ENCODE data around the gene RHCG.

Gene RHCG

GRCh38 chr15:89502867-89503595, 6.6 kb upstream of the RHCG start:
- no peak for DNase-seq

- DNase-seq = no peak
These were observed 5.3 kb upstream of the RHCG start for GRCh38 chr15:89501646-89502045.

DNA sequence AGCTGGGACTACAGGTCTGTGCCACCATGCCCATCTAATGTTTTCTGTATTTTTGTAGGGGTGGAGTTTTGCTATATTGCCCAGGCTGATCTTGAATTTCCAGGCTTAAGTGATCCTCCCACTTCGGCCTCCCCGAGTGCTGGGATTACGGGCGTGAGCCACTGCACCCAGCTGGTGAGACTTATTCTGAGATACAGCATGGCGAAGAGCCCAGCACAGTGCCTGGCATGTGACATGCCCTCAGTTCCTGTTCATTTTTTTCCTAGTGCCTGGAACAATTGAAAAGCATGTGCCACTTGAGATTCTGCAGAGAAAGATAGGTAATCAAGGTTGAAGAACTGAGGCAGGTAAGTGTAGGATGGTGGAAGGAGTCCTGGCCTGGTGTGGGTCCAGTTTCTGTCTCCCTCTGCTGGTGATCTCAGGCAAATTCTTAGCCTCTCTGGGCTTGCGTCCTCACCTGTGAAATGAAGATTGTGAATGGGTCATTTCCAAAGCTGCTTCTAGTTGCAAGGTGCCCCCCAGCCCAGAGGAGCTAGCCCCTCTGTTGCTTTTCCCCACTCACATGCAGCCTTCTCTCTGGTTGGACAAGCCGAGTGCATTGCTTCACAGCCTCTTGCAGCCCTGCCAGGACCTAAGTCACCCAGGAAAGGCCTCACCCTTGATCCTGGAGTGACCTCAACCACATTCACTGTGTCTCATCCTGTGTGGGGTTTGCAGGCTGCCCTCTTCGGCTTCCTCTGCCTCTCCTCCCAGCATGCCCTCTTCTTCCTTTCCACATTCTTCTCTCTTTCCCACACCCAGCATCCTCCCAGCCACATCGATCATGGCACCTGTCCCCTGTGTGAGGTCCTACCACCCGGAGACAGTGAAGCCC, 4.3 kb upstream of the RHCG start:
- DNase-seq = no peak

GRCh38 chr15:89499156-89499555, 2.8 kb upstream of the RHCG start:
- no peak for DNase-seq

DNA sequence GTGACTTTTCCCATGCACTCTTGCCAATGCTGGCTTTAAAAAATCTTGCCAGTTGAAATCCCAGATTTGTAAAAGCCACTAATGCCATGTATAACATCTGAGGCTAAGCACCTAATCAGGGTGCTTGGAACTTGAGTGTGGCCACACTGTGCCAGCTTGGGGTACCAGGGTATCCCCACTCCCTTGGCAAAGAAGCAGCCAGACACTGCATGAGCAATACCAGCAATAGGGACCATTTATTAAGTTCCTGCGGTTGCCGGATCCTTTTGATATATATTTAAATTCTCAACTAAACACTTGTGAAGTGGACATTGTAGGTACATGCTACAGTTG, 2.2 kb upstream of the RHCG start:
- no peak for DNase-seq

DNA sequence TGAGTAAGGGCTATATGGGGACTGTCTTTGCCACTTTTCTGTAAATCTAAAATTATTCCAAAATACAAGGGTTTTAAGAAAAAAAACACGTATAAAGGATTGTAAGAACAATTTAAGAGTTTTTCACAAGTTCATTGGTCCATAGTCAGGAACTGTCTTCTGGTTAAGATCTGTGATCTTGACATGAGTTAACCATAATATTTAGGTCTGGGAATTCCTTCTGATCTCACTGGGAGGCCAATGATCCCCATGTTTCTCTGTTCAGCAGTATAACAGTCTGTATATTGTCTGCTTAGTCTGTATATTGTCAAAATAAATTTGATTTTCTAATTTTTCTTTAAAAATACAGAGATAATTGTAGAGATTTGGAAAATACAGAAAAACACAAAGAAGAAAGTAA, 848 bp upstream of the RHCG start:
- DNase-seq = no peak

GRCh38 chr15:89495638-89496145, 691 bp downstream of the RHCG start:
- DNase-seq = no peak

- DNase-seq = no peak
These were observed 1.3 kb downstream of the RHCG start for GRCh38 chr15:89494941-89495637.

DNA sequence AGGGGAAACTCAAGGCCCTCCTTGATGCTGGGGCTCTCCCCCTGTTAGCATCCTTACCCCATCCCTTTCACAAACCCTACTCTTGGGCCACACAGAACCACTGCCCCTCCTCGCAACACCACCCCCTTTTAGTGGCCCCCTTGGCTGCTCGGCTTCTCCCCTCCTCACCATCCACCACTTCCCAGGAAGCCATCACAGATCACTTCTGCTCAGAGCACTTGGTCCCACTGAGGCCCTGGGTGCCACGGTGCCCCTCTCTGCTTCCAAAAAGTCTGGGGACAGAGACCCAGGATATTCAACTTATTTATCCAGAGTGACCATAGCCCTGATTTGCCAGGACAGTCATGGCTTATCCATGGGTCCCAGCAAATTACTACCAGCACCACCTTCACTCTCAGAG, 2.4 kb downstream of the RHCG start:
- DNase-seq = no peak

- DNase-seq = no peak
These were observed 3.3 kb downstream of the RHCG start for GRCh38 chr15:89492934-89493631.

GRCh38 chr15:89492111-89492641, 4.2 kb downstream of the RHCG start:
- DNase-seq = no peak

DNA sequence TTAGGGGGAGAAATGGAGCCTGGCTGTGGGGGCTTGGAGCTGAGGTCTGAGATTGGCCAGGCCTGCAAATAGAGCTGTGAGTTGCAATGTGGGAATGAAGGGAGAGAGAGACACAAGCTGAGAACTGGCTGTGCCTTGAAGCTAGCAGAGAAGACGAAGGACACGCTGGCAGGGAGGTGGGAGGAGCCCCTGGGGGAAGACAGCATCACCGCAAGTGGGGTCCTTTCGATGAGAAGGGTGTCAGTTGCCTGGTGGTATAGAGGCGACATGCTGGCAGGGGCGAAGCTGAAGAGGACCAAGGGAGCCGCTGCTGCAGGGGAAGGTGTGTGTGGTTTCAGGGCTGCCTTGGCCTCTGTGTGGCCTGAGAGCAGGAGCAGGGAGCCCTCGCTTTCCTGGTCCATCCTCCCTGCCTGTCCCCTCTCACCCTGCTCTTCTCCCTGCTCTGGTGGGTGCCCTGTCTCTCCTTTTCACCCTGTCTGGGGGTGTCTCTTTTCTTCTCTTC, 5.5 kb downstream of the RHCG start:
- DNase-seq = no peak

- no peak for DNase-seq
These were observed 6.1 kb downstream of the RHCG start for GRCh38 chr15:89490081-89490813.

- no peak for DNase-seq
These were observed 7.0 kb downstream of the RHCG start for GRCh38 chr15:89489376-89489775.

DNA sequence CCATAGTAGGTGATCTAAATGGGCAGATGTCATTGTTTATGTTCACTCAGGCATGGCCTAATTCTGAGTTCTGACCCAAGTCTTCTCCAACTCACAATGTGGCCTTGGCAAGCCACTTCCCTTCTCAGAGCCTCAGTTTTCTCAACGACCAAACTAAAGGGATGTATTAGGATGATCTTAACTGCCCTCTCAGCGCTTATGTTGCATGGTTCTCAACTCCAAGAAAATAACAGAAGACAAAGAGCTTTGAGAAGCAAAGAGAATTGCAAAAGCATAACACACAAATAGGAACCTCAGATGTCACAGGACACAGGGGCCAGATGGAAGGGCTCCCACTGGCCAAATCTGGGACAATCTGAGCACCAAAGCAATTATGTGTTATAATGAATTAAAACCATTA, 8.6 kb downstream of the RHCG start:
- DNase-seq = no peak

GRCh38 chr15:89486726-89487050, 9.7 kb downstream of the RHCG start:
- no peak for DNase-seq

- no peak for DNase-seq
These were observed 13.3 kb downstream of the RHCG start for GRCh38 chr15:89483079-89483478.

DNA sequence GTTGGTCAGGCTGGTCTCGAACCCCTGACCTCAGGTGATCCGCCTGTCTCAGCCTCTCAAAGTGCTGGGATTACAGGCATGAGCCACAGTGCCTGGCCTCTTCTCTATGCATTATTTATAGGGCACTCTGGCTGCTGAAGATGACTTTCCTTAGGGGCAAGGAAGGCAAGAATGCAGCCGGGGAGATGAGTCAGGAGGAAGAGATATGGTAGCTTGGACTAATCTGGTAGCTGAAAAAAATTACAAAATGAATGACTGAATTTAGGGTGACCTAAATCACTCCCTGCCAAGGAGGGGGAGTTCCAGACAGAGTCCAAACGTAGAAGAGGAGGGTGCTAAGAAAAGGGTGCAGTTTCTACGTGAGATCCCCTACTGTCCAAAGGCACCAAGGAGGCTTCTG, 14.2 kb downstream of the RHCG start:
- DNase-seq = no peak

DNA sequence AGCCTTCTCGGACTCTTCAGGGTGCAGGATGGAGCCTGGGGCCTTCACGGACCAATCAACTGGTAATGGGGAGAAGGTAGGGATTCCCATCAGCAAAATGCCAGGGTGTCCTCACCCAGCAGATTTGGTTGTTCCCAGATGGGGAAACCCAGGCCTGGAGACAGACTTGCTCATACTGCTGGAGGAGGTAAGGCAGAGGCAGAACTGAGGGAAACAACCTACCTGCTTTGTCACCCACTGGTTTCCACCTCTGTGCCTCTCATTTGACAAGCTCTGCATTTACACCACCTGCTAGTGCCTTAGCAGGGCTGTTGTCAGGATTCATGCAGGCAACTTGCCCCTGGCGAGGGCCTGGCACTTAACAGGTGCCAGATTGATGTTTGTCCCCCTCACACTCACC, 15.9 kb downstream of the RHCG start:
- no peak for DNase-seq

GRCh38 chr15:89479173-89479572, 17.2 kb downstream of the RHCG start:
- DNase-seq = no peak

- no peak for DNase-seq
These were observed 18.8 kb downstream of the RHCG start for GRCh38 chr15:89477411-89478242.
